ENCODE data around the gene MRPS11.
"Not testable (repeated sequence)": the region's sequence is repeated elsewhere in the genome, so short reads cannot be mapped to it uniquely, and the experiment has no call there.

MRPS11 gene

GRCh38 chr15:88497109-88497765 is 29.7 kb downstream of the MRPS11 start:
- DNase-seq = no peak

GRCh38 chr15:88498996-88499395 is 31.5 kb downstream of the MRPS11 start:
- DNase-seq = no peak

GRCh38 chr15:88504445-88504844 is 36.9 kb downstream of the MRPS11 start:
- DNase-seq = no peak

GRCh38 chr15:88505721-88506120 is 38.2 kb downstream of the MRPS11 start:
- DNase-seq = no peak

- no peak for DNase-seq
Measured at GRCh38 chr15:88506628-88507027, 39.1 kb downstream of the MRPS11 start.

- no peak for DNase-seq
Measured at GRCh38 chr15:88509321-88509720, 41.8 kb downstream of the MRPS11 start.

GRCh38 chr15:88509964-88510363 is 42.5 kb downstream of the MRPS11 start:
- no peak for DNase-seq

GRCh38 chr15:88511161-88511560 is 43.7 kb downstream of the MRPS11 start:
- no peak for DNase-seq

- DNase-seq = no peak
Measured at GRCh38 chr15:88512078-88512477, 44.6 kb downstream of the MRPS11 start.

- DNase-seq = no peak
Measured at GRCh38 chr15:88512601-88513000, 45.1 kb downstream of the MRPS11 start.

- DNase-seq = no peak
Measured at GRCh38 chr15:88513195-88513594, 45.7 kb downstream of the MRPS11 start.

GRCh38 chr15:88518903-88519302 is 51.4 kb downstream of the MRPS11 start:
- no peak for DNase-seq

GRCh38 chr15:88524094-88524493 is 56.6 kb downstream of the MRPS11 start:
- not testable (repeated sequence) for DNase-seq

- no peak for DNase-seq
Measured at GRCh38 chr15:88525418-88525817, 57.9 kb downstream of the MRPS11 start.

GRCh38 chr15:88526247-88526879 is 58.9 kb downstream of the MRPS11 start:
- no peak for DNase-seq

GRCh38 chr15:88529021-88529630 is 61.6 kb downstream of the MRPS11 start:
- no peak for DNase-seq

Measured in SIG-M5 (cell line).